HepG2 (cell line): ENCODE data around the gene ETFA. TPM values are rescaled to one million over a fixed set of nuclear protein-coding genes. Genes with fewer than 3 reads are reported as not detected.

Experiments
- ATAC-seq: fragments of 200-7000 bp; cut with Tn5 transposase; 3 replicates; pipeline ENCODE4 v1.9.1; 2020; ENCODE audit warnings: mild to moderate bottlenecking, moderate library complexity
- BruUV-seq: library from RNA; stranded (reverse); fragments of 400-500 nt; replicated peaks from 2 replicates; lab custom pipeline; 2021; lab: Mats Ljungman, UMichigan
- CTCF ChIA-PET: fragments of 300-600 bp; formaldehyde crosslinking; extraction: SDS; loops from one replicate; lab custom pipeline; 2021; ENCODE audit warnings: low total read pairs, inconsistent platforms, low intra/inter-chr PET ratio; lab: Yijun Ruan, JAX
- POLR2A ChIA-PET: fragments of 350-600 bp; sonication (Branson Sonifier 250); formaldehyde crosslinking; loops from one replicate; lab custom pipeline; 2020; ENCODE audit warnings: antibody characterized with exemption, inconsistent platforms; lab: Yijun Ruan, JAX
- DNase-seq: peaks from one replicate; pipeline ENCODE4 v3.0.0-alpha.2; 2015; ENCODE audit warnings: low spot score
- FAIRE-seq: peaks from 3 replicates; lab custom pipeline; 2011; peaks lifted over from hg19 to GRCh38; lab: Jason Lieb, UNC
- H2AFZ ChIP-seq: one replicate; pipeline ENCODE4 v1.6.1; 2011; ENCODE audit warnings: low read length, inconsistent platforms
- H3K27ac ChIP-seq: fragments of 300-600 bp; 3 replicates; pipeline ENCODE4 v1.8.0; 2011; ENCODE audit warnings: mixed run types, mild to moderate bottlenecking, mixed read lengths, low read length, inconsistent platforms; ENCODE audit not compliant: insufficient read depth; ENCODE audit errors: extremely low read length
- H3K27me3 ChIP-seq, 2 experiments: fragments of 200-600 bp in 1 of 2; 2 replicates in 1 of 2; 3 replicates in 1 of 2; pipeline versions ENCODE4 v1.6.0 to v1.8.0; 2011; ENCODE audit warnings: low read length in 2 of 2, mild to moderate bottlenecking in 2 of 2, moderate library complexity in 2 of 2, inconsistent platforms in 1 of 2; ENCODE audit not compliant: insufficient read depth in 2 of 2, control insufficient read depth in 1 of 2
- H3K36me3 ChIP-seq, 2 experiments: fragments of 200-600 bp in 1 of 2; replicated peaks in 1 of 2; 2 replicates in 1 of 2; 3 replicates in 1 of 2; pipeline versions ENCODE4 v1.5.1 to v1.8.0; 2011; ENCODE audit warnings: low read length in 2 of 2, inconsistent platforms in 1 of 2; ENCODE audit not compliant: insufficient read depth in 2 of 2, control insufficient read depth in 1 of 2
- H3K4me1 ChIP-seq: 2 replicates; pipeline ENCODE4 v1.5.1; 2012; ENCODE audit warnings: low read length, inconsistent platforms; ENCODE audit not compliant: insufficient read depth
- H3K4me2 ChIP-seq: 2 replicates; pipeline ENCODE4 v1.6.0; 2011; ENCODE audit warnings: low read depth, low read length, inconsistent platforms
- H3K4me3 ChIP-seq, 3 experiments: fragments of 200-600 bp in 1 of 3; sonication (generic), shearing (Covaris generic) in 1 of 3; replicated peaks in 1 of 3; 2 replicates each; pipeline ENCODE4 v1.5.1; 2011 to 2016; ENCODE audit warnings: low read length in 3 of 3, inconsistent platforms in 2 of 3, low read depth in 2 of 3, mild to moderate bottlenecking in 2 of 3, control low read depth in 1 of 3, mixed read lengths in 1 of 3; ENCODE audit not compliant: insufficient read depth in 1 of 3
- H3K79me2 ChIP-seq: one replicate; pipeline ENCODE4 v1.6.1; 2011; ENCODE audit warnings: low read length, inconsistent platforms; ENCODE audit not compliant: insufficient read depth
- H3K9ac ChIP-seq: 2 replicates; pipeline ENCODE4 v1.6.0; 2011; ENCODE audit warnings: mild to moderate bottlenecking, low read depth, low read length, inconsistent platforms; ENCODE audit not compliant: insufficient read depth
- H3K9me3 ChIP-seq: 2 replicates; pipeline ENCODE4 v1.5.1; 2012; ENCODE audit warnings: mild to moderate bottlenecking, low read length
- H4K20me1 ChIP-seq: 2 replicates; pipeline ENCODE4 v1.6.0; 2011; ENCODE audit warnings: inconsistent platforms, mild to moderate bottlenecking, low read length, moderate library complexity; ENCODE audit not compliant: insufficient read depth
- CREM ChIP-seq, 2 experiments: sonication (generic) in 1 of 2; formaldehyde crosslinking in 1 of 2; IDR thresholded peaks; 2 replicates each; pipeline versions ENCODE4 v1.4.0 to v1.6.1; 2016 to 2020; ENCODE audit warnings: antibody characterized with exemption in 1 of 2, mild to moderate bottlenecking in 1 of 2, missing genetic modification reagents in 1 of 2
- KAT8 ChIP-seq: IDR thresholded peaks from 2 replicates; pipeline ENCODE4 v1.6.1; 2016; ENCODE audit warnings: missing genetic modification reagents, missing compliant biosample characterization
- KLF12 ChIP-seq: sonication (generic); formaldehyde crosslinking; IDR thresholded peaks from 2 replicates; pipeline ENCODE4 v1.4.0; 2020; ENCODE audit warnings: missing genetic modification reagents, borderline replicate concordance
- MIER2 ChIP-seq: IDR thresholded peaks from 2 replicates; pipeline ENCODE4 v1.6.1; 2016; ENCODE audit warnings: missing biosample characterization, missing genetic modification reagents
- NFKB2 ChIP-seq: sonication (generic); formaldehyde crosslinking; IDR thresholded peaks from 2 replicates; pipeline ENCODE4 v1.4.0; 2020; ENCODE audit warnings: missing genetic modification reagents, borderline replicate concordance
- SNAI1 ChIP-seq: sonication (generic); formaldehyde crosslinking; IDR thresholded peaks from 2 replicates; pipeline ENCODE4 v1.5.0; 2020; ENCODE audit warnings: mild to moderate bottlenecking, missing genetic modification reagents, borderline replicate concordance
- TSC22D2 ChIP-seq: sonication (generic); formaldehyde crosslinking; IDR thresholded peaks from 2 replicates; pipeline ENCODE4 v1.5.1; 2020; ENCODE audit warnings: missing genetic modification reagents, mild to moderate bottlenecking, borderline replicate concordance
- ZNF234 ChIP-seq: sonication (generic); formaldehyde crosslinking; conservative IDR thresholded peaks from 2 replicates; pipeline ENCODE4 v1.5.1; 2020; ENCODE audit warnings: mild to moderate bottlenecking, missing genetic modification reagents
- ZNF235 ChIP-seq: sonication (generic); formaldehyde crosslinking; IDR thresholded peaks from 2 replicates; pipeline ENCODE4 v1.8.1; 2023; ENCODE audit warnings: mild to moderate bottlenecking, missing genetic modification reagents, borderline replicate concordance
- ZNF263 ChIP-seq: sonication (generic); formaldehyde crosslinking; IDR thresholded peaks from 2 replicates; pipeline ENCODE4 v1.4.0; 2020; ENCODE audit warnings: missing genetic modification reagents
- ZNF598 ChIP-seq: sonication (generic); formaldehyde crosslinking; IDR thresholded peaks from 2 replicates; pipeline ENCODE4 v1.5.1; 2020; ENCODE audit warnings: mild to moderate bottlenecking, missing genetic modification reagents, borderline replicate concordance
- ZNF776 ChIP-seq: sonication (generic); formaldehyde crosslinking; IDR thresholded peaks from 2 replicates; pipeline ENCODE4 v1.4.0; 2020; ENCODE audit warnings: mild to moderate bottlenecking, missing genetic modification reagents
- ZSCAN22 ChIP-seq: sonication (generic); formaldehyde crosslinking; IDR thresholded peaks from 2 replicates; pipeline ENCODE4 v1.4.0; 2020; ENCODE audit warnings: mild to moderate bottlenecking, missing genetic modification reagents
- whole genome bisulfite sequencing: methylation state at CpG from one replicate; pipeline ENCODE4 v1.1.6; 2017; ENCODE audit warnings: low lambda C conversion rate; 5-methylcytosine and 5-hydroxymethylcytosine counted together
- in situ Hi-C: cut with HindIII; loops from 2 replicates; pipeline ENCODE4 v1.10.0; 2017; ENCODE audit warnings: low pct_unique_long_range_greater_than_20kb; ENCODE audit not compliant: extremely low pct_ligation_motif_present
- intact Hi-C: fragments of 100-400 bp; cut with micrococcal nuclease; formaldehyde crosslinking; loops from one replicate; pipeline ENCODE4 v1.10.0; 2022; ENCODE audit not compliant: unreplicated experiment
- polyA plus RNA-seq, 8 experiments: library from polyadenylated mRNA; depleted of rRNA in 3 of 8; stranded (reverse) in 7 of 8; unstranded in 1 of 8; fragments of >200 nt; fragmentation: Illumina TruSeq in 4 of 8; extraction: Trizol in 4 of 8; gene quantifications; 2 replicates each; pipeline versions ENCODE4 v1.2.1 to v1.2.3, GENCODE V29; 2011 to 2016; ENCODE audit warnings: low read depth in 4 of 8, missing spikeins in 1 of 8, mixed read lengths in 1 of 8; ENCODE audit not compliant: insufficient read depth in 1 of 8
- total RNA-seq, 5 experiments: library from RNA; depleted of rRNA; stranded (reverse); fragments of >200 nt; fragmentation: Illumina TruSeq; extraction: Trizol; gene quantifications; 2 replicates each; pipeline ENCODE4 v1.2.3, GENCODE V29; 2016; ENCODE audit warnings: low read depth in 1 of 5
- TF ChIP-seq, protein P1 (sequence below): sonication (generic); formaldehyde crosslinking; IDR thresholded peaks from 2 replicates; pipeline ENCODE4 v1.8.1; 2023; ENCODE audit warnings: mild to moderate bottlenecking, inconsistent platforms, moderate library complexity, missing genetic modification reagents, borderline replicate concordance
- TF ChIP-seq, protein P2 (sequence below): sonication (generic); formaldehyde crosslinking; IDR thresholded peaks from 2 replicates; pipeline ENCODE4 v1.5.0; 2020; ENCODE audit warnings: missing genetic modification reagents, mild to moderate bottlenecking, borderline replicate concordance
- TF ChIP-seq, protein P3 (sequence below): sonication (generic); formaldehyde crosslinking; IDR thresholded peaks from 2 replicates; pipeline ENCODE4 v1.5.0; 2020; ENCODE audit warnings: missing genetic modification reagents
- TF ChIP-seq, protein P4 (sequence below): sonication (generic); formaldehyde crosslinking; IDR thresholded peaks from 2 replicates; pipeline ENCODE4 v1.8.0; 2022; ENCODE audit warnings: missing genetic modification reagents, mild to moderate bottlenecking, inconsistent platforms, borderline replicate concordance

The ETFA gene
- total and polyA plus RNA-seq, 2 of the 13 experiments (the other 11 are each of a cell fraction or from before 2014, with no cell fraction given) = 291 to 396 TPM

DNA sequence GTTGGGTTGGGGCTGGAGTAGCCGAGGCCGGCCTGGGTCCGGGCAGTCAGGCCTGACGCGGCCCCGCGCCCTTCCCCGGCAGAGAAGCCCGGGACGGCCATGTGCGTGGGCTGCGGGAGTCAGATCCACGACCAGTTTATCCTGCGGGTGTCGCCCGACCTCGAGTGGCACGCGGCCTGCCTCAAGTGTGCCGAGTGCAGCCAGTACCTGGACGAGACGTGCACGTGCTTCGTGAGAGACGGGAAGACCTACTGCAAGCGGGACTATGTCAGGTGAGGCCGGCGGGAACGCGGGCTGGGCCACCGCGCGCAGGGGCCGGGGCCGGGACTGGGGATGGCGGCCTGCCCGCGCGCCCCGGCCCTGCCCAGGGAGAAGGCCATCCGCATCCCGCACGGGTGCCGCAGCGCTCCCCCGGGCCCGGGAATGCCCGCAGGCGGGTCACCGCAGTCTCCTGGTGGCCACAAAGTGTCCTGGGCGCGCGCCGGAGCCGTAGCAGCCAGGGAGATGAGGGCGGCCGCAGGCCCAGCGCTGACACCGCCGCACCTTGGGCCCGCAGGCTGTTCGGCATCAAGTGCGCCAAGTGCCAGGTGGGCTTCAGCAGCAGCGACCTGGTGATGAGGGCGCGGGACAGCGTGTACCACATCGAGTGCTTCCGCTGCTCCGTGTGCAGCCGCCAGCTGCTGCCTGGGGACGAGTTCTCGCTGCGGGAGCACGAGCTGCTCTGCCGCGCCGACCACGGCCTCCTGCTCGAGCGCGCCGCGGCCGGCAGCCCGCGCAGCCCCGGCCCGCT, 26.6 kb upstream of the ETFA start:
- 0% methylated on average over 5 of the region's 89 CpGs for WGBS
- Histone ChIP-seq H4K20me1 (peaks cover 8% of the 10 kb centered on the region; the same call in 1 of the 2 replicates), H3K4me1 (peaks cover 43% of the 10 kb centered on the region), H3K27ac (peak overlapping the region; percentile 75), H3K36me3 (peaks cover 6 to 19% of the 10 kb centered on the region in 2 experiments; a peak in 4 of 5 replicates), H3K4me3 (peak overlapping the region; percentile 77 to 93 (median 93)), H3K9ac (peak overlapping the region; percentile 84), H2AFZ (peak overlapping the region; percentile 66), H3K9me3 (no peaks in the 10 kb centered on the region), H3K79me2 (peaks cover 31% of the 10 kb centered on the region), H3K27me3 (no peaks in the 10 kb centered on the region; a peak in 1 of 5 replicates), H3K4me2 (peak overlapping the region; percentile 95)
- FAIRE-seq (no peak), DNase-seq (no peak), ATAC-seq (peak; percentile 19)
- POLR2A ChIA-PET = interaction anchor here (2.0 to 5.5 kb wide), 5 partner anchors 8 to 142 kb away, joined by 7 to 132 read pairs (median 15); partner anchors contain the start of gene ETFA
- CTCF ChIA-PET = no interaction called here
- no TSS peak for BruUV-seq
- in situ Hi-C loops = no loop called here
- intact Hi-C loops = loop anchor here (5.0 to 10.0 kb wide), 3 partner anchors 36 to 529 kb away; no protein-coding TSS in a partner anchor
- TF ChIP-seq TSC22D2 (CRISPR knock-in tag) = peak; percentile 4; the same call in 1 of the 2 replicates
- peak; percentile 93 for TF ChIP-seq ZNF776 (CRISPR knock-in tag)
- 0 out of 2 replicates have a peak, but pooled peaks have one; percentile 47 for TF ChIP-seq ZNF235 (CRISPR knock-in tag)
- TF ChIP-seq, protein P1, sequence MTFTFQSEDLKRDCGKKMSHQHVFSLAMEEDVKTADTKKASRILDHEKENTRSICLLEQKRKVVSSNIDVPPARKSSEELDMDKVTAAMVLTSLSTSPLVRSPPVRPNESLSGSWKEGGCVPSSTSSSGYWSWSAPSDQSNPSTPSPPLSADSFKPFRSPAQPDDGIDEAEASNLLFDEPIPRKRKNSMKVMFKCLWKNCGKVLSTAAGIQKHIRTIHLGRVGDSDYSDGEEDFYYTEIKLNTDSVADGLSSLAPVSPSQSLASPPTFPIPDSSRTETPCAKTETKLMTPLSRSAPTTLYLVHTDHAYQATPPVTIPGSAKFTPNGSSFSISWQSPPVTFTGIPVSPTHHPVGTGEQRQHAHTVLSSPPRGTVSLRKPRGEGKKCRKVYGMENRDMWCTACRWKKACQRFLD = peak; percentile 97
- TF ChIP-seq MIER2 (CRISPR knock-in tag) = 0 out of 2 replicates have a peak, but pooled peaks have one; percentile 26
- 0 out of 2 replicates have a peak, but pooled peaks have one; percentile 54 for TF ChIP-seq ZNF598 (CRISPR knock-in tag)
- no peak; the same call in 1 of the 2 replicates for TF ChIP-seq KAT8 (CRISPR knock-in tag)
- TF ChIP-seq, protein P2, sequence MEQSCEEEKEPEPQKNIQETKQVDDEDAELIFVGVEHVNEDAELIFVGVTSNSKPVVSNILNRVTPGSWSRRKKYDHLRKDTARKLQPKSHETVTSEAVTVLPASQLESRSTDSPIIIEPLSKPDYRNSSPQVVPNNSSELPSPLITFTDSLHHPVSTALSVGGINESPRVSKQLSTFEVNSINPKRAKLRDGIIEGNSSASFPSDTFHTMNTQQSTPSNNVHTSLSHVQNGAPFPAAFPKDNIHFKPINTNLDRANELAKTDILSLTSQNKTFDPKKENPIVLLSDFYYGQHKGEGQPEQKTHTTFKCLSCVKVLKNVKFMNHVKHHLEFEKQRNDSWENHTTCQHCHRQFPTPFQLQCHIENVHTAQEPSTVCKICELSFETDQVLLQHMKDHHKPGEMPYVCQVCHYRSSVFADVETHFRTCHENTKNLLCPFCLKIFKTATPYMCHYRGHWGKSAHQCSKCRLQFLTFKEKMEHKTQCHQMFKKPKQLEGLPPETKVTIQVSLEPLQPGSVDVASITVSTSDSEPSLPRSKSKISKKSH (CRISPR knock-in tag) = peak; percentile 52; the same call in 1 of the 2 replicates
- TF ChIP-seq ZNF234 = 0 out of 2 replicates have a peak, but pooled peaks have one; percentile 6
- peak; percentile 84 for TF ChIP-seq ZSCAN22 (CRISPR knock-in tag)
- TF ChIP-seq, protein P3, sequence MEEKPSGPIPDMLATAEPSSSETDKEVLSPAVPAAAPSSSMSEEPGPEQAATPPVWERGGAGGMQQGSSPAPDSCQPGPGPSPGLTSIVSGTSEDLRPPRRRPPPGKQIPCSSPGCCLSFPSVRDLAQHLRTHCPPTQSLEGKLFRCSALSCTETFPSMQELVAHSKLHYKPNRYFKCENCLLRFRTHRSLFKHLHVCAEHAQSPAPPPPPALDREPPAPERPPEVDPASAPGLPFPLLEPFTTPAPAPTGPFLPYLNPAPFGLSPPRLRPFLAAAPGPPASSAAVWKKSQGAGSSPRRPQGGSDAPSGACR (CRISPR knock-in tag) = 0 out of 2 replicates have a peak, but pooled peaks have one; percentile 31
- peak; percentile 68; the same call in 1 of the 2 replicates for TF ChIP-seq ZNF263 (CRISPR knock-in tag)
- no peak for TF ChIP-seq CREM (IDR thresholded peaks at IDR 0.05)
- TF ChIP-seq CREM (CRISPR knock-in tag; IDR thresholded peaks at IDR 0.05) = no peak
- no peak for TF ChIP-seq SNAI1 (CRISPR knock-in tag)
- TF ChIP-seq KLF12 (CRISPR knock-in tag) = peak; percentile 94
- TF ChIP-seq NFKB2 (CRISPR knock-in tag) = peak; percentile 88; the same call in 1 of the 2 replicates
- TF ChIP-seq, protein P4, sequence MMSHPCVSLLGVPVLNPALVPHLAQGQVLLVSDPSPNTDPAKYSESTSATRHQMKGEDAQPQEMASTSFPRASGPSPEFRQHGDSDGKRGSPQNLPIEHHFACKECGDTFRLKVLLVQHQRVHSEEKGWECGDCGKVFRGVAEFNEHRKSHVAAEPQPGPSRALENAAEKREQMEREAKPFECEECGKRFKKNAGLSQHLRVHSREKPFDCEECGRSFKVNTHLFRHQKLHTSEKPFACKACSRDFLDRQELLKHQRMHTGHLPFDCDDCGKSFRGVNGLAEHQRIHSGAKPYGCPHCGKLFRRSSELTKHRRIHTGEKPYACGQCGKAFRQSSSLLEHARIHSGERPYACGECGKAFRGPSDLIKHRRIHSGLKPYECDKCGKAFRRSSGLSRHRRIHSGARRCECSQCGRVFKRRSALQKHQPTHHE = peak; percentile 81
